GM12872 (cell line): Measurements from ENCODE around the gene FRMD3.

ENCODE experiments used
- TF ChIP-seq, protein P1 (sequence below): IDR thresholded peaks from 3 replicates; pipeline ENCODE4 v1.5.1; 2011; ENCODE audit warnings: low read depth, mild to moderate bottlenecking, low read length, moderate library complexity; ENCODE audit not compliant: insufficient read depth

The FRMD3 gene

DNA sequence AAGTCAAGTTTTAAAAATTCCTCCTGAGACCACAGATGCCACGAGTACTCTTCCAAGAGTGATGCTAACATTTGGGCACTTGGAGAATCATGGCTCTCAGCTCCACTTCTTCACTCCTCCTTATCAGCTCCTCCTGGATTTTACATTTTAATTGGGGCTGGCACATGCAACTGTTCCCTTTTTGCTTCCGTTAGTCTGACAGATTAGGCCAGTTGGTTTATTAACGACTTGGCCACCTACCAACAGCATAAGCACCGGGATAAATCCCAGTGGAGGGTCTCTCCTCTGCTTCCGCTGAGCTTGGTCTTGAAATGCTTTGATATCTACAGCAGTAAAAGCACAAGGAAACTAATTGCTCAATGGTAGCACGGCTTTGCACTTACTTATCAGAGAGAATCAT lies 340.6 kb downstream of the FRMD3 start:
- TF ChIP-seq, protein P1, sequence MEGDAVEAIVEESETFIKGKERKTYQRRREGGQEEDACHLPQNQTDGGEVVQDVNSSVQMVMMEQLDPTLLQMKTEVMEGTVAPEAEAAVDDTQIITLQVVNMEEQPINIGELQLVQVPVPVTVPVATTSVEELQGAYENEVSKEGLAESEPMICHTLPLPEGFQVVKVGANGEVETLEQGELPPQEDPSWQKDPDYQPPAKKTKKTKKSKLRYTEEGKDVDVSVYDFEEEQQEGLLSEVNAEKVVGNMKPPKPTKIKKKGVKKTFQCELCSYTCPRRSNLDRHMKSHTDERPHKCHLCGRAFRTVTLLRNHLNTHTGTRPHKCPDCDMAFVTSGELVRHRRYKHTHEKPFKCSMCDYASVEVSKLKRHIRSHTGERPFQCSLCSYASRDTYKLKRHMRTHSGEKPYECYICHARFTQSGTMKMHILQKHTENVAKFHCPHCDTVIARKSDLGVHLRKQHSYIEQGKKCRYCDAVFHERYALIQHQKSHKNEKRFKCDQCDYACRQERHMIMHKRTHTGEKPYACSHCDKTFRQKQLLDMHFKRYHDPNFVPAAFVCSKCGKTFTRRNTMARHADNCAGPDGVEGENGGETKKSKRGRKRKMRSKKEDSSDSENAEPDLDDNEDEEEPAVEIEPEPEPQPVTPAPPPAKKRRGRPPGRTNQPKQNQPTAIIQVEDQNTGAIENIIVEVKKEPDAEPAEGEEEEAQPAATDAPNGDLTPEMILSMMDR = no peak

DNA sequence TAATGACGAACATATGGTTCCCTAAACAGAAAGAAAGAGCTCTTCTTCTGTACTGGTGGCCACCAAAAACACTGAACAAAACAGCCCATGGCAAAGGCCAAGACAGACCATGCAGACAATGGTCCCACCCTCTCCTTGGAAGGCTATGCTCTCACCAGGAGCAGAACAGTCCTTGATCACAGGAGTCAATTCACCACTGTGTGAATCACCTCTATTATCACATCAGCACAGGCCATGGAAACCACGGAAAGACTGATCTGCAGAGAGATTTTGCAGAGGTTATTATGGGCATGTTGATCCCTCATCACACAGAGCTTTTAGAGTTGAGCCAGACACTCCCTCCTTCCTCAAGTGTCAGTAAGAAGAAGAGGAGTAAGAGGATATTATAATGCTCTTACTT lies 341.3 kb downstream of the FRMD3 start:
- TF ChIP-seq, protein P1 = no peak
